PC-3 (cell line): ENCODE data around the gene AIFM1. TPM values are rescaled to one million over a fixed set of nuclear protein-coding genes. Genes with fewer than 3 reads are reported as not detected.

Experiments
- ATAC-seq: fragments of 200-7000 bp; cut with Tn5 transposase; 2 replicates; pipeline ENCODE4 v1.9.1; 2020; ENCODE audit warnings: mild to moderate bottlenecking, moderate library complexity
- BruUV-seq: library from RNA; stranded (reverse); fragments of 400-500 nt; replicated peaks from 2 replicates; lab custom pipeline; 2021; lab: Mats Ljungman, UMichigan
- CTCF ChIA-PET: fragments of 300-600 bp; sonication (Branson Sonifier 250); formaldehyde crosslinking; loops from one replicate; lab custom pipeline; 2022; ENCODE audit warnings: antibody characterized with exemption; lab: Charles Lee
- POLR2A ChIA-PET: fragments of 300-600 bp; sonication (Branson Sonifier 250); formaldehyde crosslinking; loops from one replicate; lab custom pipeline; 2022; ENCODE audit warnings: antibody characterized with exemption; ENCODE audit not compliant: unreplicated experiment; lab: Charles Lee
- DNase-seq: peaks from one replicate; pipeline ENCODE4 v3.0.0-alpha.2; 2015
- H2AFZ ChIP-seq: fragments of 300-600 bp; sonication (generic); 2 replicates; pipeline ENCODE4 v1.6.0; 2016; ENCODE audit warnings: antibody characterized with exemption, low read length
- H3F3A ChIP-seq: fragments of 300-600 bp; sonication (generic); one replicate; pipeline ENCODE4 v1.6.0; 2017; ENCODE audit warnings: antibody characterized with exemption, low read length, control low read depth, mild to moderate bottlenecking; ENCODE audit not compliant: unreplicated experiment
- H3K27ac ChIP-seq: fragments of 300-600 bp; sonication (generic); 2 replicates; pipeline ENCODE4 v1.5.1; 2016; ENCODE audit warnings: mild to moderate bottlenecking, low read length
- H3K27me3 ChIP-seq: fragments of 300-600 bp; sonication (generic); 2 replicates; pipeline ENCODE4 v1.6.1; 2016; ENCODE audit warnings: low read length, mixed read lengths
- H3K36me3 ChIP-seq: fragments of 300-600 bp; sonication (generic); 2 replicates; pipeline ENCODE4 v1.6.1; 2016; ENCODE audit warnings: low read depth, mixed run types, low read length, mixed read lengths
- H3K4me1 ChIP-seq: fragments of 300-600 bp; sonication (generic); 2 replicates; pipeline ENCODE4 v1.5.1; 2016; ENCODE audit warnings: low read length; ENCODE audit not compliant: insufficient read depth
- H3K4me2 ChIP-seq: fragments of 300-600 bp; sonication (generic); 2 replicates; pipeline ENCODE4 v1.6.0; 2016; ENCODE audit warnings: low read length
- H3K4me3 ChIP-seq: fragments of 300-600 bp; sonication (generic); 2 replicates; pipeline ENCODE4 v1.5.1; 2016; ENCODE audit warnings: mild to moderate bottlenecking, low read length, mixed read lengths
- H3K79me2 ChIP-seq: fragments of 300-600 bp; sonication (generic); 2 replicates; pipeline ENCODE4 v1.6.1; 2017; ENCODE audit warnings: low read length, mixed read lengths
- H3K9ac ChIP-seq: fragments of 300-600 bp; sonication (generic); 2 replicates; pipeline ENCODE4 v1.6.0; 2016; ENCODE audit warnings: mild to moderate bottlenecking, low read length
- H3K9me2 ChIP-seq: fragments of 300-600 bp; sonication (generic); replicated peaks from 2 replicates; pipeline ENCODE4 v1.6.1; 2016; ENCODE audit warnings: mixed run types, low read length, mixed read lengths
- H3K9me3 ChIP-seq: fragments of 300-600 bp; sonication (generic); 2 replicates; pipeline ENCODE4 v1.6.1; 2016; ENCODE audit warnings: low read length, mixed read lengths
- H4K20me1 ChIP-seq: fragments of 300-600 bp; sonication (generic); 2 replicates; pipeline ENCODE4 v1.6.1; 2016; ENCODE audit warnings: low read length, mixed read lengths
- CTCF ChIP-seq: fragments of 300-600 bp; sonication (generic); conservative IDR thresholded peaks from 2 replicates; pipeline ENCODE4 v1.5.1; 2017; ENCODE audit warnings: antibody characterized with exemption, low read depth, mild to moderate bottlenecking, low read length
- EZH2 ChIP-seq: fragments of 300-600 bp; sonication (generic); IDR thresholded peaks from one replicate; pipeline ENCODE4 v1.6.1; 2017; ENCODE audit warnings: antibody characterized with exemption, mild to moderate bottlenecking, low read length; ENCODE audit not compliant: unreplicated experiment
- EZH2phosphoT487 ChIP-seq: fragments of 300-600 bp; sonication (generic); IDR thresholded peaks from 2 replicates; pipeline ENCODE4 v1.6.1; 2018; ENCODE audit warnings: mild to moderate bottlenecking, antibody characterized with exemption, low read length, borderline replicate concordance
- intact Hi-C: fragments of 100-400 bp; cut with micrococcal nuclease; formaldehyde crosslinking; loops from 2 replicates; pipeline ENCODE4 v1.9.0; 2023
- total RNA-seq: library from RNA; depleted of rRNA; stranded (reverse); fragments of >200 nt; gene quantifications from 2 replicates; pipeline ENCODE4 v1.2.3, GENCODE V29; 2014

The AIFM1 gene
- total RNA-seq, 1 experiment from 2014 or later, result 51.8 TPM

- Histone ChIP-seq H3K9me3 (no peaks in the 10 kb centered on the region), H3K79me2 (no peaks in the 10 kb centered on the region), H4K20me1 (no peaks in the 10 kb centered on the region), H3K27ac (no peak overlapping the region), H3K36me3 (peaks cover 10% of the 10 kb centered on the region), H3K9me2 (no peaks in the 10 kb centered on the region), H3K4me2 (no peak overlapping the region), H2AFZ (no peak overlapping the region), H3K9ac (no peak overlapping the region), H3F3A (no peaks in the 10 kb centered on the region), H3K27me3 (no peaks in the 10 kb centered on the region), H3K4me1 (peaks cover 14% of the 10 kb centered on the region), H3K4me3 (no peak overlapping the region)
- intact Hi-C loops, result no loop called here
- TF ChIP-seq EZH2phosphoT487 (no peak), CTCF (no peak), EZH2 (no peak)
- ATAC-seq (no peak), DNase-seq (no peak)
- BruUV-seq, result no TSS peak
- ChIA-PET CTCF (no interaction called here), POLR2A (no interaction called here)
These were observed 20.5 kb downstream of the AIFM1 start for GRCh38 chrX:130145123-130145522.

GRCh38 chrX:130144509-130144908 is 21.1 kb downstream of the AIFM1 start:
- H3K36me3 ChIP-seq, result peaks cover 10% of the 10 kb centered on the region
- no peak overlapping the region for H2AFZ ChIP-seq

More at GRCh38 chrX:130144509-130144908, 21.1 kb downstream of the AIFM1 start:
- BruUV-seq, result no TSS peak
- Histone ChIP-seq H4K20me1 (no peaks in the 10 kb centered on the region), H3F3A (no peaks in the 10 kb centered on the region), H3K79me2 (no peaks in the 10 kb centered on the region), H3K9me2 (no peaks in the 10 kb centered on the region), H3K4me1 (peaks cover 14% of the 10 kb centered on the region), H3K9ac (no peak overlapping the region), H3K4me3 (no peak overlapping the region), H3K9me3 (no peaks in the 10 kb centered on the region), H3K27ac (no peak overlapping the region), H3K27me3 (no peaks in the 10 kb centered on the region), H3K4me2 (no peak overlapping the region)
- intact Hi-C loops, result no loop called here
- peak; percentile 46 for DNase-seq
- ChIA-PET POLR2A (no interaction called here), CTCF (no interaction called here)
- no peak for TF ChIP-seq EZH2phosphoT487
- TF ChIP-seq CTCF, result peak; percentile 42; the same call in 1 of the 2 replicates
- peak; percentile 68 for ATAC-seq
